HG03565 (cell line): ENCODE results near the gene B4GALT2.
A peak's percentile ranks its signal among the peaks of the same experiment; 100 is the strongest.

ENCODE experiments used
- ATAC-seq: cut with Tn5 transposase; IDR thresholded peaks from one replicate; pipeline ENCODE4 v1.9.1; 2021; ENCODE audit warnings: mild to moderate bottlenecking, moderate library complexity; ENCODE audit not compliant: unreplicated experiment

The B4GALT2 gene

GRCh38 chr1:44025816-44026215 is 46.8 kb downstream of the B4GALT2 start:
- ATAC-seq: no peak

GRCh38 chr1:44027320-44027719 is 48.3 kb downstream of the B4GALT2 start:
- no peak for ATAC-seq

- peak; percentile 8 for ATAC-seq
These were observed 50.4 kb downstream of the B4GALT2 start for GRCh38 chr1:44029260-44029910.

GRCh38 chr1:44029911-44030604 is 51.0 kb downstream of the B4GALT2 start:
- ATAC-seq: peak; percentile 70

- peak; percentile 13 for ATAC-seq
These were observed 51.7 kb downstream of the B4GALT2 start for GRCh38 chr1:44030605-44031251.

GRCh38 chr1:44031252-44032169 is 52.5 kb downstream of the B4GALT2 start, which contains the start of gene SLC6A9:
Gene SLC6A9, minus strand, starts transcription at chr1:44031462. Its CDS starts 7,185 bp downstream, at chr1:44024277.
- ATAC-seq: no peak

- no peak for ATAC-seq
These were observed 53.3 kb downstream of the B4GALT2 start for GRCh38 chr1:44032170-44032790.

- ATAC-seq: no peak
These were observed 54.1 kb downstream of the B4GALT2 start for GRCh38 chr1:44033041-44033575.

- ATAC-seq: no peak
These were observed 54.7 kb downstream of the B4GALT2 start for GRCh38 chr1:44033756-44034155.

- ATAC-seq: no peak
These were observed 55.4 kb downstream of the B4GALT2 start for GRCh38 chr1:44034423-44034822.

GRCh38 chr1:44034976-44035716 is 56.1 kb downstream of the B4GALT2 start:
- ATAC-seq: no peak

GRCh38 chr1:44035726-44036408 is 56.9 kb downstream of the B4GALT2 start:
- ATAC-seq: no peak

- no peak for ATAC-seq
These were observed 57.6 kb downstream of the B4GALT2 start for GRCh38 chr1:44036409-44037139.

- ATAC-seq: no peak
These were observed 58.1 kb downstream of the B4GALT2 start for GRCh38 chr1:44037154-44037553.

GRCh38 chr1:44038876-44039657 is 60.1 kb downstream of the B4GALT2 start:
- ATAC-seq: no peak

- ATAC-seq: no peak
These were observed 61.4 kb downstream of the B4GALT2 start for GRCh38 chr1:44040418-44040817.
